ENCODE results near the gene UBE2A.

Gene UBE2A

DNA sequence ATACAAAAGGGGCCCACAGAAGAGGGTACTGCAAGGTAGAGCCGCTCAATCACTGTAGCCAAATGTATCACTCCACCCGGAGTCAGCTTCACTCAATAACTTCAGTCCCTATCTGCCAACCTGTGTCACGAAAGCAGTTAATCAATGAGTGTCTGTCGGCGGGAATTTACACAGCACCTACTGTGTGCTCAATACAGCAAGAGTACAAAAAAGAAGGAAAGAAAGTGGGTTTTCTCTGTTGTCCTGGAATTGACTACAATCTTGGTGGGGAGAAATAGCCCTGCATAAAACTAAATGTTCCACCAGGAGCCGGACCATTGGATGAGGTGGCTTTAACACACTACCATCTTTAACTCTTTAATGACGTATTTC, 32.6 kb downstream of the UBE2A start:
- no peak for DNase-seq (ENCODE audit: low spot score)

DNA sequence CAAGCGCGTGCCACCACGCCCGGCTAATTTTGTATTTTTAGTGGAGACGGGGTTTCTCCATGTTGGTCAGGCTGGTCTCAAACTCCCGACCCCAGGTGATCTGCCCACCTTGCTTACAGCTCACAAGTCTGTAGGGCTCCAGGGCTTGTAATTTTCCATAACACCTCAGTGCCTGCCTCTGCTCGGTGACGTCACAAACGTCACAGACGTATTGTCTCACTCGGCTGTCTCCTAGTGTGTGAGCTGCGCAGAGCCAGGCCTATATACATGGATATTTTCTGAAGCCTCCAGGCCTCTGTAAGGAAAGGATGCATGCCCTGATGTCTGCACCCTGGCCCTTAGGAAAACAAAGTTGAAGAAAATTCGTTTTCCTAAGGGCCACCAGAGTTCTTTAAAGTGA, 40.4 kb downstream of the UBE2A start:
- DNase-seq (ENCODE audit: low spot score): no peak

DNA sequence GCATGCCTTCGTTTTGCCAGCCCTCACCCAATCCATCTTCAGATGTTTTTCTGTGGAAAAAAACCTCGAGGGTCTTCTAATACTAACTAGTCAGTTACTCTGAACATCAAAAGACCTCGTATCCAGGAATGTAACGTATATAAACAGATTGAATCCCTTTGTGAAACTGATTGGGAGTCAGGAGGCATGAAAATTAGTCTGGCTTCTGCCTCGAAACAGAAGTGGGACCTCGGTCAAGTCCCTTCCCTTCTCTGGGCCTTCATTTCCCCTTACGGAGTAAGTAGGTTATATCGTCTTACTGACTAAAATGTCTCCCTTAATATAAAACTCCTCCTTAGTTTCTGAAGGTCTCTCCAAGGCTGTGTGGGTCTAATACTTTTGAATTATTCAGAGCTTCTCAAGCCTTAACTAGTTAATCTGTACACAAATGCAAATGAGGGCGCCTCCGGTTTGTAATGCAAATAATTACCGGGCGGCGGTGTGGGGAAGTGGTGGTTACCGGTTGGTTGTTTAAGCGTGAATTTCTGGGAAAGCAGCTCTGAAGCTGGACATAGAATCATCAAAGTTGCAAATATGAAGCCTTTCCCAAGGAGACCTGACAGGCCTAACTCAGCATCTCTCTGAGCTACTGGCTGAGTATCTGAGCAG, 43.3 kb downstream of the UBE2A start:
- no peak for DNase-seq (ENCODE audit: low spot score)

DNA sequence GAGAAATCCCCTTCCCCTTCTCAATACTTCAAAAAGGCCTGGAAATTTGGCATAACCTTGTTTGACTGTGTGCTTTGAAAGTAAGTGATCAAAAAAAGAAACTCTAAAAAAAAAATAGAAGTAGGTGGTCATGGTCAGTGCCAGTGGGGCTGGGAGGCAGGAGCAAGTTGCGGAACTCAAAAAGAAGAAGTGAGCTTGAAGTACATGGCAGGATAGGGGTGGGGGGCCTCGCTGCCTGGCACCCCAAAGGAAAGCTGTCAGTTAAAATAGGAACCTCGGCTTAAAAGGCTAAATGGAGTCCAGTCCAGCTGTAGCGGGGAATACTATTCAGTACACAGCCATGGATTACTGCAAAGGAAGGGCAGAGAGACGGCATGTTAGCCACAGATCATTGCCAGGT, 44.1 kb downstream of the UBE2A start:
- no peak for DNase-seq (ENCODE audit: low spot score)

DNA sequence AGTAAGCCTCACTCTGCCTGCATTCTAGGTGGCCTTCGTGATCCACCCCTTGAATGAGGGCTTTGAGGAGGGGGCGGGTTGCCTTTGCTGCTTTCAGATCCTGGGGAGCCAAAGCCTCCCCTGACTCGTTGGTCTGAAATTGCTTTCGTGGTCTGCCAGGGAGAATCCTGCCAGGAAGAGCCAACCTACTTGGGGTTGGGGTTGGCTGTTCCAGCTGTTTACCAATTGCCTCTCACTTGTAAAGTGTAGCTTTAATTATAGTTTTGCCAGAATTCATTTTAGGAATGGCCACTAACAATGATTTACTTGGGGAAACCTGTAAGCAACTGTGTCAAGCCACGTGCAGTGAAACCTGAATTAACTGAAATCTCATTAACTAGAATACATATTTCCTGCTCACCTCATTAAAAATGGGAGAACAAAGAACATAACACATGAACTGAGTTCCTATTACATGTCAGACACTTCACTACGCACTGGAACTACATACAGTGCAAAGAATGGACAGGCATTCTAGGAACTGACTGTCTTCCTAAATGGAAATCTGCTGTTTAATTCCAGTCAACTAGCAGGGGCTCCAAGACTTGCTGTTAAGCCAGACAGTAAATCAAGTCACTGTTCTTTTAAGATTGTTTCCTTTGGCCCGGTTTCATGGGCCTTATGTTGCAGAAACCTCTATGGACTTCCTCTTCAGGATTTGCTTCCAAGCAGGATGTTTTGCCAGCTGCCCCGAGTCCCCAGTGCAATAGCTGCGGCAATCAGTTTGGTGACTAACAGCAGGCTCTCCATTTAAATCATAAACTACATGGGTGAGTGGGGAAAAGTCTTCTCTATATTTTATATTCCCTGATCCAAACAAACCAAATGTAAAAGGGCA, 48.2 kb downstream of the UBE2A start:
- no peak for DNase-seq (ENCODE audit: low spot score)

DNA sequence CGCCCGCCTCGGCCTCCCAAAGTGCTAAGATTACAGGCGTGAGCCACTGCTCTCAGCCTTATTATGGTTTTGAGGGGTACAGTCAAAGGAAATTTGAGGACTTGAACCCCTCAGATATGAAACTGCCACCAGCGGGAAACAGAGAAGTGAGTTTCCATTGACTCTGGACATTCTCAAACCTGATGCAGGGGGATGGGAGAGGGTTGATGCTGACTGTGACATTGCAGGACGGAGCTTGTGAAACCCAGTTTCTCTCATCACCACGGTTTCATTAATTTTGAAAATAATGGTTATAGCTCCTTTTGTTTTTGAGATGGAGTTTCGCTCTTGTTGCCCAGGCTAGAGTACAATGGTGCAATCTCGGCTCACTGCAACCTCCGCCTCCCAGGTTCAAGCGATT, 50.1 kb downstream of the UBE2A start:
- DNase-seq (ENCODE audit: low spot score): no peak

DNA sequence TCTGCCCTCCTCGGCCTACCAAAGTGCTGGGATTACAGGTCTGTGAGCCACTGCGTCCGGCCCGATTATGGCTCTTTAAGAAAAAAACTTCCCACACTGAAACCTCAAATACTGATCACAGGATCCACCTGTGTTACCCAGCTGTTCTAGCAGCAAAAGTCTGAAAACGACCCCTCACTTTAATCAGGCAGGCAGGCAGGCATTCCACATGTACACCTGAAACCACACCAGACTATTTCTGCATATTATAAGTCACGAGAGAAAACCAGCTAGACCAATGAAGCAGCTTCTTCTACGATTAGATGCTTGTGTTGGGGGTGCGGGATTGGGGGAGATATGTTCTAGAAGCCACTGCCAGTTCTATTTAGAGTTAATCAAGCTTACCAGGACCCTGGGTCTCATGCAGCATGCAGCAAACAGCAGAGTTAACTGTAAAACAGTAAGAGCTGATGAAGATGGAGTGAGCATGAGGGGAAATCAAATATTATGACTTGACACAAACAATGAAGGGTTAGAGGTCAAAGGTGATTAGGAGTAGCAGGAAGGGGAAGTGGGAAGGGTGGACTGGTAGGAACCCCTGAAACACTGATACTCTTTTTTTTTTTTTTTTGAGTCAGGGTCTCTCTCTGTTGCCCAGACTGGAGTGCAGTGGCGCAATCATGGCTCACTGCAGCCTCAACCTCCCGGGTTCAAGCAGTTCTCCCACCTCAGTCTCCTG, 50.7 kb downstream of the UBE2A start:
- no peak for DNase-seq (ENCODE audit: low spot score)

DNA sequence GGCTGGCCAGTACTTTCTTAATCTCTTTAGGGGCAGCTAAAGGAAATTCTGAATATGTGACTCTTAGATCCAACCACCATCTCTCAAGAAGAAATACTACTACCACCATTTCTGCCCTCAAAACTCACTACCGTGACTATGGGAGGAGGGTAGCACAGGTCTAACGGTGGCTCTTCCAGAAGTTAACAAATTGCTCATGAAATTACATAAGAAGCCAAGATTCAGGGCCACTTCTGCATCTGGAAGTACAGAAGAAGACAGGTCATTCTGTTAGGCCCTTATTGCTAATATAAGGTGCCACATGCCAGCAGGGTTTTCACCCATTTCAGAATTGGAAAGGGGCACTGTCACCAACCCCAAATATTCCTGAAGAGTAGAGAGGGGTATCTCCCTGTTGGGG, 51.5 kb downstream of the UBE2A start:
- no peak for DNase-seq (ENCODE audit: low spot score)
